SU-DHL-6 (cell line): ENCODE results near the gene FN3KRP.

ENCODE experiments used
- H2AFZ ChIP-seq: fragments of 200-600 bp; sonication (generic); 2 replicates; pipeline ENCODE4 v1.6.1; 2014; ENCODE audit warnings: low read depth, mild to moderate bottlenecking, moderate library complexity, mixed read lengths, antibody characterized with exemption, low read length; ENCODE audit not compliant: severe bottlenecking
- H3F3A ChIP-seq: fragments of 200-600 bp; shearing (Covaris generic); 2 replicates; pipeline ENCODE4 v1.6.0; 2016; ENCODE audit warnings: antibody characterized with exemption, mild to moderate bottlenecking; ENCODE audit not compliant: insufficient read depth
- H3K27ac ChIP-seq: fragments of 200-600 bp; sonication (generic); 2 replicates; pipeline ENCODE4 v1.5.1; 2016; ENCODE audit warnings: low read depth, mild to moderate bottlenecking, low read length, moderate library complexity, mixed read lengths
- H3K27me3 ChIP-seq: fragments of 200-600 bp; sonication (generic), shearing (Covaris generic); 2 replicates; pipeline ENCODE4 v1.6.0; 2014; ENCODE audit warnings: mild to moderate bottlenecking, low read length
- H3K36me3 ChIP-seq: fragments of 200-600 bp; sonication (generic); 2 replicates; pipeline ENCODE4 v1.6.1; 2014; ENCODE audit warnings: mild to moderate bottlenecking, low read length, mixed read lengths
- H3K4me2 ChIP-seq: fragments of 300-600, 200-600 bp; shearing (Covaris generic), sonication (generic); 2 replicates; pipeline ENCODE4 v1.6.0; 2014; ENCODE audit warnings: low read length, low read depth, mild to moderate bottlenecking; ENCODE audit not compliant: poor library complexity, severe bottlenecking
- H3K4me3 ChIP-seq: fragments of 200-600 bp; sonication (generic); 2 replicates; pipeline ENCODE4 v1.5.1; 2014; ENCODE audit warnings: antibody characterized with exemption, low read length, mild to moderate bottlenecking, mixed read lengths; ENCODE audit not compliant: insufficient read depth, poor library complexity, severe bottlenecking
- H3K79me2 ChIP-seq: fragments of 200-600 bp; sonication (generic); 2 replicates; pipeline ENCODE4 v1.6.1; 2014; ENCODE audit warnings: mild to moderate bottlenecking, low read length, moderate library complexity; ENCODE audit not compliant: insufficient read depth
- H3K9ac ChIP-seq: fragments of 200-600 bp; sonication (generic); 2 replicates; pipeline ENCODE4 v1.7.0; 2014; ENCODE audit warnings: mild to moderate bottlenecking, low read length
- H3K9me2 ChIP-seq: fragments of 200-600 bp; sonication (generic); replicated peaks from 2 replicates; pipeline ENCODE4 v1.6.1; 2014; ENCODE audit warnings: low read length; ENCODE audit not compliant: insufficient read depth
- H3K9me3 ChIP-seq: fragments of 200-600 bp; sonication (generic); 2 replicates; pipeline ENCODE4 v1.6.1; 2014; ENCODE audit warnings: low read length, mixed read lengths; ENCODE audit not compliant: insufficient read depth
- H4K20me1 ChIP-seq: fragments of 200-600 bp; sonication (generic); 2 replicates; pipeline ENCODE4 v1.6.1; 2014; ENCODE audit warnings: low read depth, mild to moderate bottlenecking, antibody characterized with exemption, low read length, moderate library complexity, mixed read lengths
- CTCF ChIP-seq: fragments of 200-600 bp; sonication (generic); IDR thresholded peaks from one replicate; pipeline ENCODE4 v1.5.1; 2017; ENCODE audit warnings: antibody characterized with exemption, mild to moderate bottlenecking, low read length, moderate library complexity; ENCODE audit not compliant: insufficient read depth, poor library complexity, severe bottlenecking
- EZH2phosphoT487 ChIP-seq: fragments of 200-600 bp; sonication (generic), shearing (Covaris generic); conservative IDR thresholded peaks from 2 replicates; pipeline ENCODE4 v1.6.1; 2018; ENCODE audit warnings: mild to moderate bottlenecking, antibody characterized with exemption, low read length, moderate library complexity, mixed read lengths

FN3KRP gene

GRCh38 chr17:82702231-82702927 is 14.1 kb upstream of the FN3KRP start:
- Histone ChIP-seq H3K79me2 (no peaks in the 10 kb centered on the region), H3K9ac (no peak overlapping the region), H3K9me2 (no peaks in the 10 kb centered on the region), H2AFZ (no peak overlapping the region), H3F3A (no peaks in the 10 kb centered on the region), H3K4me3 (no peak overlapping the region), H3K36me3 (no peaks in the 10 kb centered on the region), H4K20me1 (no peaks in the 10 kb centered on the region), H3K27ac (no peak overlapping the region), H3K9me3 (no peaks in the 10 kb centered on the region), H3K27me3 (no peaks in the 10 kb centered on the region), H3K4me2 (no peak overlapping the region)
- TF ChIP-seq EZH2phosphoT487: no peak
- no peak for TF ChIP-seq CTCF

- Histone ChIP-seq H3K36me3 (no peaks in the 10 kb centered on the region), H4K20me1 (no peaks in the 10 kb centered on the region), H3K9me3 (no peaks in the 10 kb centered on the region), H3K9ac (no peak overlapping the region), H3K27ac (no peak overlapping the region), H3K27me3 (no peaks in the 10 kb centered on the region), H3K4me2 (no peak overlapping the region), H2AFZ (no peak overlapping the region), H3K79me2 (no peaks in the 10 kb centered on the region), H3K4me3 (no peak overlapping the region), H3K9me2 (no peaks in the 10 kb centered on the region), H3F3A (no peaks in the 10 kb centered on the region)
- no peak for TF ChIP-seq CTCF
- no peak for TF ChIP-seq EZH2phosphoT487
These were observed 13.3 kb upstream of the FN3KRP start for GRCh38 chr17:82703036-82703745.

GRCh38 chr17:82703935-82704865 is 12.3 kb upstream of the FN3KRP start:
- TF ChIP-seq CTCF (no peak), EZH2phosphoT487 (no peak)
- no peak overlapping the region for H3K4me2 ChIP-seq
- no peaks in the 10 kb centered on the region for H3K9me3 ChIP-seq
- no peaks in the 10 kb centered on the region for H3K9me2 ChIP-seq
- no peaks in the 10 kb centered on the region for H3K79me2 ChIP-seq
- no peak overlapping the region for H3K4me3 ChIP-seq
- H3F3A ChIP-seq: no peaks in the 10 kb centered on the region
- no peak overlapping the region for H3K27ac ChIP-seq
- no peaks in the 10 kb centered on the region for H3K36me3 ChIP-seq
- H4K20me1 ChIP-seq: no peaks in the 10 kb centered on the region
- no peak overlapping the region for H2AFZ ChIP-seq
- no peak overlapping the region for H3K9ac ChIP-seq
- no peaks in the 10 kb centered on the region for H3K27me3 ChIP-seq
